ENCODE measurements around the gene RASD2.

The RASD2 gene

DNA sequence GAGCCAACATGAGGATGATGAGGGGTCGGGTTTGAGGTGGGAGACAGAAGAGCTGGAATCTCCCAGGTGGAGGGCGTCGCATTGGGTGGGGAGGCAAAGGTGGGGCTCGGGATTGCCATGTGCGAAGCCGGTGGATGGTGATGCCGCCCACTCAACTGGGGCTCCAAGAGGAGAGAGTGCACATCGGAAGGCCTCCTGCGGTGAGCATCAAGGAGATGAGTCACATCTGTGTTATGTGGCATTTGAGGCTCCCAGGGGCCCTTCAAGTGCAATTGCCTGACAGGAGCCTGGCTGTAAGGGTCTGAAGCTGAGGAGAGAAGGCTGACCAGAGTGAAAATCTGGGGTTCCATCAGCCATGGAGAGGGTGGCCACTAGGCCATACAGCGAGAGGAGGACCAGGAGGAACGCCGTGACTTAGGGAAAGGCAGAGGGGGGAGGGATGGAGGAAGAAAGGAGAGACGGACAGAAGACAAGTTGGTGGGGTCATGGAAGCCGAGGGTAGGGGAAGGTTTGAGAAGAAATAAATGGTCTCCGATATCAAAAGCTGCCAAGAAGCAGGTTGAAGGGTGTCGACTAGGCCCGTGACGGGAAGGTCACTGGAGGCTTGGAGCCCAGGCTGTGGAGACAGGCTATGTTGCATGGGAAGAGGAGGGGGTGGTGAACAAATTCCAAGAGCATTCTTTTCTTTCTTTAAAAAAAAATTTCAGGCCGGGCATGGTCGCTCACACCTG lies 21.3 kb downstream of the RASD2 start:
- no peak for DNase-seq

DNA sequence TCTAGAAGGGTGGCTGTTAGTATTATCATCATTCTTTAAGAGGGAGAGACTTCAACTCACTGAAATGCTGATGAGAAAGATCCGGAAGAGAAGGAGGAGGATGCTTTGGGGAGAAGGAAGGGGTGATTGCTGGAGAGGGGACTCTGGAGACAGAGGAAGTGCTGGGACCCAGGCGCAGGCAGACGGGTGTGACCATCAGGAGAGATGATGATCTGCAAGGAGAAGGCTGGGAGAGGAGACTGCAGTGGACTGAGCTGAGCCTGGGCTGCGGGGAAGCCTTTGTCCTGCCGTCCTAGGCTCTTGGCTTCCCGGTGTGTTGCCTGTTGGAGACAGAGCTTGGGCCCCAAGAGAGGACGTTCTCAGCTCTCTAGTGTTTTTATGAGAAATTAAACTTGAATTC lies 22.6 kb downstream of the RASD2 start:
- DNase-seq = no peak

DNA sequence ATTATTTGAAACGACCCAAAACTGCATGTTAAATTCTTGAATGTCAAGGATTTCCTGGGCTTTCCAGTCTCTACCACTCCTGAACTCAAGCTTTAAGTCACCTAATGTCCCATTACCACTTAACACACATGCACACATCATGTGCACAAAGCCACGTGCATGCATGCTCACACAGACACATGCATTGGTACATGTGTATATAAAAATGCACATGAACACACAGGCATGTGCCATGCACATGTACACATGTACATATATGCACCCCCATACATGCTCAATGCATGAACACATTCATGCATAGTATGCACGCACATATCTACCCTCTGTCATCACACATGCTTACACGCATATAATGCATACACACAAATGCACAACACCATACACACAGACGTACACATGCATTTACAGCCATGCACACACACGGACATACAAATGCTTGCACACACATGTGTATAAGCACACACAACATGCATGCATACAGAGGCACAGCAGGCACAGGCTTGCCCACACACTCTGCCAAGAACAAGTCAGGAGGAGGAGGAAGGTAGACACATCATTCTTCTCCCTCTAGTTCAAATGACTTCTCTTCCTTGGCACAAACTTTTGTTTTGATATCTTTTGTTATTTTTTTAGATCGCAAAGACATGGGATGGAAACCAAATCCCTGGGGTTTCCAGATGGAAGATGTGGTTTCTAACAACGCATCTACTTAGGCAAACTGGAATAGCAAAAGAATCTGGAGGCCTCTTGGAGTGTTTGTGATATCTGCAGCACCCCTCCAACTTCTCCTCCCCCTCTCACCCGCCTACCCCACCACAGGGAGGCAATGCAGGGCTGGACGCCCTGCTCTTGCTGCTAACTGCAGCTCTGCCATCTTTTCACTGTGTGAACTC lies 24.6 kb downstream of the RASD2 start:
- DNase-seq = no peak

- DNase-seq = no peak
Measured at GRCh38 chr22:35567351-35568141, 26.9 kb downstream of the RASD2 start.

DNA sequence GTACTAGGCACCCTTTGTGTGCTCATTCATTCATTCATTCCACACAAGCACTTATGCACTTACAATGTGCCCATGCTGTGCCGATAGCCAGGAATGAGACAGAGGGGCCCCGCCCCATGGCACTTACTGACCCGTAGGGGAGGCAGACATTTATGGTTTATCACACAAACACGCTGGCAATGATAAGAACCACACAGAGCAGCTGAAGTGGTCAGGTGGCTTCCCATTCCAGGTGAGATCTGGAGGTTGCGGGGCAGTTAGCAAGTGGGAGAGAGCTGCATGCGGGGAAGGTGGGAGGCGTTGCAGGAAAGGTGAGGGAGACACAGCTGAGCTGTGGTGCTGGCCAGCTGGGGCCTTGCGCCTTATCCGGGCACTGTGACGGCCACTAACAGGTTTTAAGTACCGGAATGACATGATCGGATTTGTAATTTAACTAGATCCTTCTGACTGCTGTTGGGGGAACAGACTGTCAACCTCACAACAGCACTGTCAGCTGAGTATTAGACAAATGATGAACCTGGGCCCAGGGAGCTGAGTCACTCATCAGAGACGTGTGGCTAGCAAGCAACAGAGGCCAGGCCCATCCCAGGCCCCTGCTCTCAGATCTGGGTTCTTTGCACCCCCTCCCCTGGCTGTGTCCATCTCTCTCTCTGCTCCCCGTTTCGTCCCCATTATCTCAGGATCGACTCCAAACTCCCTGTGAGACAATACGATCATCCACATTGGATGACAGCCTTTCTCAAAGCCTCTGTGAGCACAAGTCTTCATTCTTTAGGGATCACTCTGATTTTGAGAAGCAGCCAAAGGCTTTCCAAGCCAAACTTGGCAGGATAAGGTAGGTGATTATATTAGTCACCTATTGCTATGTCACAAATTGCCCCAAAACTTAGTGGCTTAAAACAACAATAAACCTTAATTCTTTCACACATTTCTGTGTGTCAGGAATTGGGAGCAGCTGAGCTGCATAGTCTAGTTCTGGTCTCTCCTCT lies 28.4 kb downstream of the RASD2 start:
- no peak for DNase-seq

- no peak for DNase-seq
Measured at GRCh38 chr22:35569916-35570315, 29.3 kb downstream of the RASD2 start.

GRCh38 chr22:35570686-35571194 lies 30.1 kb downstream of the RASD2 start:
- DNase-seq = no peak

DNA sequence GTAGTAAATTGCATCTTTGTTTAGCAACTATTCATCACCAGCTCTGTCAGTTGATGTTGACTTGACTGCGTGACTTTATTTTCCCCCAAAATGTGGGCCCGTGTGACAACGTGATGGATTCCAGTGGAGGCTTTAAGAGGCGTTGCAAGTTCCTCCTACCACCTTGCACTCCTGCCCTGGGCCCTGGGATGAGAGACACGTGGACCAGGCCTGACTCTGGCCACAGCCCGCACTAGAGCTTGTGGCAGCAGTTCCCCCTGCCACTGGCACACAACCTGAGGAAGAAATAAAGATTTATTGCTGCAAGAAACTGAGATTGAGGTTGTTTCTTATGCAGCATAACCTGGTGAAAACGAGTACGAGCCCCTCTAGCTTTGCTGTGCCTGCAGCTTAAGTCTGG lies 31.9 kb downstream of the RASD2 start:
- DNase-seq = no peak

DNA sequence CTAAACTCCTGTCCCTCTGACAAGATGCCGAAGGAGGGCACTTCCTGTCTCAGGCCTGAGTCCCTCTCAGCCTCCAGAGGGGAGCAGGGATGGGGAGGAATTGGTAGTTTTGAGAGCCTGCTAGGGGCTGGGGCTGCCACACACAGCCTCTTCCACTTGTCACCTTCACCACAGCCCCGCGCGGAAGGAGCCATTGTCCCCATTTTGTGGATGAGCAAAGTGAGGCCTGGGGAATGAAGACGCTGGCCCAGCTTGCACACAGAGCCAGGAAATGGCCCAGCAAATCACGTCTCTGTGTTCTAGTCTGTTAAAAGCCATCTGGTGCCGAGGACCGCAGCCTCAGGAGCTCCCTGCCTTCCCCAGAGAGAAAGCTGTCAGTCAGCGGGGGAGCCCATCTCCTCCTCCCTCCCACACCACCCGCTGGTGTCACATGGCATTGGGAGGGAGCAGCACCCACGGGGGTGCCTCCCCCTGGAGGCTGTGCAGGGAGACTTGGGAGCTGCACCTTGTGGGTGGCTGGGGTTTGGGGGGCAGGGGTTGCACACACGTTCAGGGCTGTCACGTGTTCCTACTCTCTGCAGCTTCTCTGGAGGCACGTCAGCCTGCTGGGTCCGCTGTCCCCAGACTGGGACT lies 34.6 kb downstream of the RASD2 start:
- DNase-seq = peak; percentile 20

DNA sequence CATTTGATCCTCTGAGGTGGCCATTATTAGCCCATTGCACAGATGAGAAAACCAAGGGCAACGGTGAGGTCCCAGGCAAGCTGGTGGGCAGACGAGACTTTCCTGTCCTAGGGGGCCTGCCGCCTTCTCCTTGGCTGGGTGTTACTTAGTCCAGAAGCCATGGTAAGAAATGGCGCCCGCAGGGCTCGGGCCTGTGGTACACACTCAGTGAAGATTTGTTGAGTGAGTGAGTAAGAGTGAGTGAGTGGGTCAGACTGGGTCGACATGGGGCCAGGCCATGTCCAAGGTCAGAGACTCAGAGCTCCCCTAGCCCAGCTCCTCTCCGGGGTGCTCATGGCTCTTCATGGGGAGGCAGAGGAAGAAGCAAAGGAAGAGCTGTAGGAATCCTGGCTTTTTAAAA lies 36.0 kb downstream of the RASD2 start:
- DNase-seq = no peak

- DNase-seq = no peak
Measured at GRCh38 chr22:35577799-35578659, 37.4 kb downstream of the RASD2 start.

- no peak for DNase-seq
Measured at GRCh38 chr22:35578836-35579575, 38.4 kb downstream of the RASD2 start.

DNA sequence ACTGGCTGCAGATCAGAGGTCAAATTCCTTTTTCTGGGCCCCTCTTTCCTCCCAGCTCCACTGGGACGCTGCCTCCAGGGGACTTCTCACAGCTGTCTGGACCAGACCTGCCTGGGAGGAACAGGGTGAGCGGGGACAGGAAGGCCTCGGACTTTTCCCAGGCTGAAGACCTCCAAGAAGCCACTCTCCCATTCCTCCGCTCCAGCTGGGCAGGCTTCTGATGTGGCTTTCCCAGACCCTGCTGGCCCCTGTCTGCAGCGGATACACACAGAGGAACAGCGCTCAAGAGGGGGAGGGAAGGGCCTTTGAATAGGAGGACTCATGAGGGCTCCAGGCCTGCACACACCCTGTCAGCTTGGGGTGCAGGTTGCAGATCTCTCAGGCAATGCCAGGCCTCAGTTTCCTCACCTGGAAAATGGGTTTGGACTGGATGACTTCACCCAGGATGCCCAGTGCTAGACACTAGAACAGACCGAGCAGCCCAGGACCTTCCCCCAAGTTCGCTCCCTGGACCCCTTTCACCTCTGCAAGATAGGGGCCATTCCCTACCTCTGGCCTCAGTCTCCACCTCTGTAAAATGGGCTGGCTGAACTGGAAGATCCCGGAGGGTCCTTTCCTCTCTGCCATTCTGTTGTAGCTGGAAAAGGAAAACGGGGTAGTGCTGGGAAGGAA lies 39.9 kb downstream of the RASD2 start:
- DNase-seq = no peak

- DNase-seq = no peak
Measured at GRCh38 chr22:35581023-35581413, 40.4 kb downstream of the RASD2 start.

DNA sequence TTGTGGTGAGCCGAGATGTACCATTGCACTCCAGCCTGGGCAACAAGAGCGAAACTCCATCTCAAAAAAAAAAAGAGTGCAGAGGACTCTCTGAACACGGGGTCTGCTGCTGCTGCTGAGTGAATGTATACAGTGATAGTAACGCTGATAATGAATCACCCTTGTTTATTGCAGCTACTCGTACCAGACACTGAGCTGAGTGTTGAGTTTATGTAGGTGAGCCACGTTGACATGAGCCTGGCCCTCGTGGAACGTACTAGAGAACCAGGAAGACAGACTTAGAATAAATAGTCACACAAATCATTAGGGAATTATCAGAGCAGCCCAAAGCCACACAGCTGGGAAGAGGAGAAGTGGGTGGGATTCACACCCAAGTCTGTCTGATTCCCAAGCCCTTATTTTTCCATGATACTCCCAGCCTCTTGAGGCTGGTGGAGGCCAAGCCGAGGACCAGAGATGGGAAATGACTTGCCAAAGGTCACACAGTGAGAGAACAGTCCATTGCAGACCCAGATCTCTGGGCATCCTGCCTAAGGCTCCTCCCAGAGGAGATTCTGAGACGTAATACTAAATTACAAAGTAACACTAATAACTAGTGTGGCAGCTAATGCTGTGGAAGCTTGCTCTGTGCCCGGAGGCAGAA lies 41.7 kb downstream of the RASD2 start:
- no peak for DNase-seq

DNA sequence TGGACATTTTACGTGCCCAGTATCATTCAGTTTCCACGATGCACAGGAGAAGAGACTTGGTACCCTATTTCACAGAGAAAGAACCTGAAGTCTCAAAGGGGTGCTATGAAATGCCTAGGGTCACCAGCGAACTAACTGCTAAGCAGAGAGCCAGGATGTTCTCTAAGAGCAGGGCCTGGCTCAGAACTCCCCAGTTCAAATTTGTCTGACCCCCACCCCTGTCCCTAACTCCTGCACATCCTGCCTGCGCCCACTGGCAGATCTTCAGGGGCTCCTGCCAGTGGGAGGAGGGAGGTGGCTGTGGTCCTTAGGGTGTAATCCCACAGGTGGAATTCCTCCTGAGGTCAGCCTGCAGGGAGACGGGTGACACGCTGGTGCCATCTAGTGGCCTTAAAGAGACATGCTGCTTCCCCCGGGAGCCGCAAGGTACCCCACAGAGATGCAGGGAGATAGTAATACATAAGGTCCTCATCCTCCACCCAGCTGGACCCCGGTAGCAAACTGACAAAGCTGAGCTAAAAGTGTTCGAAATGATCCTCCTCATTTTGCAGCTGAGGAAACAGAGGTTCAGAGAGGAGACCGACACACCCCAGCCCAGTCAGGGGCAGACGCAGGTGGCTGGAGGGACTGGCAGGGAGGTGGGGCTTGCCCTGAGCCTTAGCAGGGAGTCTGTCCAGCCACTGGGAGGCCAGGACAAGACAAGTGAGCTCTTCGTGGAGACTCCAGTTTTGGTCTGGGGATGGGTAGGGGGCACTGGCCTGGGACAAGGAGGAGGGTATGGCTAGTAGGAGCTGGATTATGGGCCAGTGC lies 42.4 kb downstream of the RASD2 start:
- peak; percentile 24 for DNase-seq

DNA sequence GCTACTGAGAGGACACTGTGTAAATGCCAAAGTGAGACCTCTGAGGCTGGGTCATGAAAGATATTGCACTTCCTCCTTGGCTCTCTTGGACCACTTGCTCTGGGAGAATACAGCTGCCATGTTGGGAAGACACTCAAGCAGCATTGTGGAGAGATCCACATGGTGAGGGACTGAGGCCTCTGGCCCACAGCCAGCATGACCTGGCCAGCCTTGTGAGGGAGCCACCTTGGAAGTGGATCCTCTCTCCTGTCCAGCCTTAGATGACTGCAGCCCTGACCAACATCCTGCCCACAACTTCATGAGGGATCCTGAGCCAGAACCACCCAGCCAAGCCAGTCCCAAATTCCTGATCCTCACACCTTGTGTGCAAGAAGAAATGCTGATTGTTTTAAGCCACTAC lies 46.1 kb downstream of the RASD2 start:
- no peak for DNase-seq

DNA sequence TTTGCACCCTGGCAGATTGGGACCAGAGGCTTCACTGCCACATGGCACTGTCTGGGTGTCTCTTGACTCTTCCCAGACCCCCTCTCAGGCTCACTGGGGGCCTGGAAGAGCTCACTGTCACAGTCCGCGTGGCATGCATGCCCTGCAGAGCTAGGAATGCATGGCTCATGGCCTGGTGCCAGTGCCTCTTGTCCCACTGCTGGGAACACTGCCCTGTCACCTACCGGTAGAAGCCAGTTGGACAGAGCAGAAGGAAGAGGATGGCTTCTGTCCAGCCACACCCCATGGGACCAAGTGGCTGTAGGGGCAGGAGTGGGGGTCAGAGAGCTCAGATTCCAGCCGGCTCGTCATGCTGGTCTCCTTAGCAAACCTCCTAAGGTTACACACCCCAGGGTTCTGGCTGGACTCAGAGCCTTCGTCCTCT lies 46.8 kb downstream of the RASD2 start:
- DNase-seq = no peak

Data from NCI-H1436 treated with DMSO at 0.1 percent for 48 hours (cell line).